Placental epithelial cell (primary cell): ENCODE measurements around the gene MS4A6A. TPM values are rescaled to one million over a fixed set of nuclear protein-coding genes. Genes with fewer than 3 reads are reported as not detected.

Experiments used
- small RNA-seq: library from RNA; depleted of rRNA; stranded (forward); fragments of <200 nt; gene quantifications from one replicate; pipeline ENCODE3, GENCODE V24; 2012
- total RNA-seq: library from RNA; depleted of rRNA; stranded (reverse); fragments of >200 nt; gene quantifications from 2 replicates; pipeline ENCODE4 v1.2.3, GENCODE V29; 2012

MS4A6A gene, protein sequence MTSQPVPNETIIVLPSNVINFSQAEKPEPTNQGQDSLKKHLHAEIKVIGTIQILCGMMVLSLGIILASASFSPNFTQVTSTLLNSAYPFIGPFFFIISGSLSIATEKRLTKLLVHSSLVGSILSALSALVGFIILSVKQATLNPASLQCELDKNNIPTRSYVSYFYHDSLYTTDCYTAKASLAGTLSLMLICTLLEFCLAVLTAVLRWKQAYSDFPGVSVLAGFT
- not detected in 2 replicates for total RNA-seq

DNA sequence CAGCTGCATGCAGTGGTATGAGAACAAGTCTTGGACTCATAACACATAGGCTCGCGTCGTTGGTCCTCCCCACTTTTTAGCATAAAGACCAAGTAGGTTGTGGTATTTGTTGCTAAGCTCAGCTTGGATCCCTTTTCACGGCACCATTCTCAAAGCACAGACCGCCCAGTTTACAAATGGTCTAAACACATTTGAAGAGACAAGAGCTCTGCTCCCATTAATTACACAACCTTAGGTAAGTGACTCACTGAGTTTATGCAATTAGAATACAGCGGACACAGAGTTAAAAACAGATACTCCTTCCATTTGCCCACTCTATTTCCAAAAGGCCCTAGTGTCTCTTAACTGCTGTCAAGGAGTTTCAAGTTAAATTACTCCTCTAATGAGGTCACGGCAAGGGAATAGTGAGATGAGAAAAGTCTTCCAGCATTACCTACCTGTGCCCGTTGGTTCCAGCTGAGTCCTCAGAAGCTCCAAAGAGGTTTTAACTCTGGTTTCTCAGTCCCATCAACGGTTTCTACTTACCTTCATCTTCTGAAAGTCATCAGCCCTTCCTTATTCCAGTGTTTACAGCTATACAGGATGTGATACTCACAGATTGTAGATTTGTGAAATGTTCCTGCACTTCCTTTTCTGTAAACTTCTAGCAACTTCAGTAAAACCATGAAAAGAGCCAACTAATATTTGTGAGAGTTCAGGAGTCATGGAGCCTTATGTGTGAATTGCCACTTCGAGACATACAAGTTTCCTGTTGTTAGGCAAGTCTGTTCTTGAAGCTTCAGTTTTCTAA lies at the start of gene MS4A6A:
Gene MS4A6A (minus strand): TSS at position 543 of the 790 bp plus-strand sequence. CDS start 1,356 bp downstream, outside the sequence.

Small RNAs within 50 kb of the gene (small RNA-seq; reads per million reads assigned to genes)
- not detected for gene MIR6503

Other genes with a start within 250 kb of the MS4A6A start
- gene OOSP1, start 244.7 kb downstream of the MS4A6A start, total RNA-seq, result 0.39 TPM in 1 of 2 replicates, not detected in the other
- not detected in 2 replicates for gene OOSP4A, start 219.1 kb downstream of the MS4A6A start, total RNA-seq
- not detected in 2 replicates for gene OOSP4B, start 165.9 kb downstream of the MS4A6A start, total RNA-seq
- gene OOSP2, start 142.7 kb downstream of the MS4A6A start, total RNA-seq, result not detected in 2 replicates
- not detected in 2 replicates for gene MS4A3, start 126.4 kb downstream of the MS4A6A start, total RNA-seq
- gene MS4A2, start 94.4 kb downstream of the MS4A6A start, total RNA-seq, result not detected in 2 replicates
- not detected in 2 replicates for gene MS4A4E, start 60.1 kb upstream of the MS4A6A start, total RNA-seq
- not detected in 2 replicates for gene MS4A4A, start 97.6 kb upstream of the MS4A6A start, total RNA-seq
- gene MS4A6E, start 144.2 kb upstream of the MS4A6A start, total RNA-seq, result not detected in 2 replicates
- gene MS4A7, start 195.4 kb upstream of the MS4A6A start, total RNA-seq, result 0.43 TPM in 1 of 2 replicates, not detected in the other
- gene MS4A14, start 213.4 kb upstream of the MS4A6A start, total RNA-seq, result under 0.01 TPM in 1 of 2 replicates, not detected in the other
- gene MS4A5, start 246.5 kb upstream of the MS4A6A start, total RNA-seq, result not detected in 2 replicates